NCI-H748 treated with DMSO at 0.1 percent for 48 hours (cell line): ENCODE measurements around the gene CAPN1.

Source experiments
- DNase-seq: peaks from one replicate; lab custom pipeline; 2025; lab: John Stamatoyannopoulos, UW

Gene CAPN1

GRCh38 chr11:65204143-65204542 lies 22.4 kb downstream of the CAPN1 start:
- DNase-seq, result no peak

GRCh38 chr11:65204646-65205601 lies 23.2 kb downstream of the CAPN1 start:
- DNase-seq, result no peak

GRCh38 chr11:65205602-65205967 lies 23.9 kb downstream of the CAPN1 start:
- DNase-seq, result no peak

GRCh38 chr11:65206441-65206841 lies 24.7 kb downstream of the CAPN1 start:
- DNase-seq, result no peak

GRCh38 chr11:65206901-65207300 lies 25.2 kb downstream of the CAPN1 start:
- no peak for DNase-seq

GRCh38 chr11:65207918-65208784 lies 26.4 kb downstream of the CAPN1 start:
- no peak for DNase-seq

- DNase-seq, result no peak
These were observed 27.3 kb downstream of the CAPN1 start for GRCh38 chr11:65208785-65209710.

GRCh38 chr11:65209711-65210360 lies 28.1 kb downstream of the CAPN1 start:
- DNase-seq, result no peak

GRCh38 chr11:65210361-65210731 lies 28.6 kb downstream of the CAPN1 start:
- no peak for DNase-seq

GRCh38 chr11:65210748-65211147 lies 29.0 kb downstream of the CAPN1 start:
- no peak for DNase-seq

GRCh38 chr11:65211293-65212105 lies 29.8 kb downstream of the CAPN1 start:
- no peak for DNase-seq

- no peak for DNase-seq
These were observed 30.6 kb downstream of the CAPN1 start for GRCh38 chr11:65212226-65212801.

- no peak for DNase-seq
These were observed 31.8 kb downstream of the CAPN1 start for GRCh38 chr11:65213322-65214211.

GRCh38 chr11:65214212-65214845 lies 32.6 kb downstream of the CAPN1 start:
- DNase-seq, result no peak

- no peak for DNase-seq
These were observed 33.8 kb downstream of the CAPN1 start for GRCh38 chr11:65215441-65216076.

GRCh38 chr11:65216830-65217229 lies 35.1 kb downstream of the CAPN1 start:
- no peak for DNase-seq

GRCh38 chr11:65217441-65218423 lies 36.0 kb downstream of the CAPN1 start:
- DNase-seq, result no peak
